Aorta (tissue), 5 donors: Measurements from ENCODE around the gene CCNL2. TPM values are rescaled to one million over a fixed set of nuclear protein-coding genes. Genes with fewer than 3 reads are reported as not detected.
"Not testable (repeated sequence)": the region's sequence is repeated elsewhere in the genome, so short reads cannot be mapped to it uniquely, and the experiment has no call there.

Source experiments
- ATAC-seq: fragments of 200-7000 bp; cut with Tn5 transposase; one replicate; pipeline ENCODE4 v1.9.1; 2022; ENCODE audit warnings: moderate library complexity; ENCODE audit not compliant: low FRiP score
- DNase-seq, 2 donors: peaks; one replicate each; pipeline ENCODE4 v3.0.0-alpha.2; 2020
- H3K27ac ChIP-seq, 2 donors: one replicate each; pipeline ENCODE4 v1.5.1; 2013; ENCODE audit warnings: low read length in 2 of 2, mild to moderate bottlenecking in 2 of 2, moderate library complexity in 2 of 2, control low read depth in 1 of 2, inconsistent platforms in 1 of 2, low read depth in 1 of 2
- H3K27me3 ChIP-seq, 2 donors: one replicate each; pipeline ENCODE4 v1.6.1; 2013; ENCODE audit warnings: control low read depth in 1 of 2, low read length in 1 of 2, mild to moderate bottlenecking in 1 of 2, moderate library complexity in 1 of 2; ENCODE audit not compliant: insufficient read depth in 2 of 2, control insufficient read depth in 1 of 2
- H3K36me3 ChIP-seq, 2 donors: one replicate each; pipeline ENCODE4 v1.6.1; 2013; ENCODE audit warnings: control low read depth in 1 of 2, low read length in 1 of 2, mild to moderate bottlenecking in 1 of 2; ENCODE audit not compliant: insufficient read depth in 2 of 2, control insufficient read depth in 1 of 2
- H3K4me1 ChIP-seq, 2 donors: one replicate each; pipeline ENCODE4 v1.6.1; 2013; ENCODE audit warnings: low read length in 2 of 2, control low read depth in 1 of 2, mild to moderate bottlenecking in 1 of 2, moderate library complexity in 1 of 2; ENCODE audit not compliant: insufficient read depth in 2 of 2, control insufficient read depth in 1 of 2
- H3K4me3 ChIP-seq, 2 donors: one replicate each; pipeline ENCODE4 v1.5.1; 2013; ENCODE audit warnings: low read length in 2 of 2, control low read depth in 1 of 2, mild to moderate bottlenecking in 1 of 2
- H3K9me3 ChIP-seq: one replicate; pipeline ENCODE4 v1.6.1; 2013; ENCODE audit warnings: mild to moderate bottlenecking, low read length; ENCODE audit not compliant: control insufficient read depth
- WGBS, 2 donors: extraction: QIAGEN DNeasy Blood & Tissue Kit; methylation state at CpG; one replicate each; pipeline ENCODE4 v1.1.7; 2013; 5-methylcytosine and 5-hydroxymethylcytosine counted together
- intact Hi-C, 2 donors: fragments of 100-400 bp; cut with DNase I; formaldehyde crosslinking; loops; one replicate each; pipeline versions ENCODE4 v1.14.2 to v1.15.0; 2022
- polyA plus RNA-seq, 2 donors: library from polyadenylated mRNA; stranded (reverse); fragments of 200-250 nt; gene quantifications; one replicate each; pipeline ENCODE4 v1.2.3, GENCODE V29; 2013
- total RNA-seq, 2 donors: library from RNA; stranded (reverse); fragmentation: NEBNext Ultra II Directional; extraction: Animal tissue kit (Norgen Biotek cat#: 25700); gene quantifications; one replicate each; pipeline ENCODE4 v1.2.1, GENCODE V29; 2021
- donor health status: healthy with polysubstance abuse.
- donor health status: Bipolar disorder and iron deficiency.
- donor health status: DM: no; HTN: no; CAD: no.
- donor health status: DM: no; HTN: no; CAD: no.
- donor health status: DM: yes; HTN: yes; CAD: no.

CCNL2 gene
- total and polyA plus RNA-seq, 4 donors = 34.6 to 409 (median 200) TPM

DNA sequence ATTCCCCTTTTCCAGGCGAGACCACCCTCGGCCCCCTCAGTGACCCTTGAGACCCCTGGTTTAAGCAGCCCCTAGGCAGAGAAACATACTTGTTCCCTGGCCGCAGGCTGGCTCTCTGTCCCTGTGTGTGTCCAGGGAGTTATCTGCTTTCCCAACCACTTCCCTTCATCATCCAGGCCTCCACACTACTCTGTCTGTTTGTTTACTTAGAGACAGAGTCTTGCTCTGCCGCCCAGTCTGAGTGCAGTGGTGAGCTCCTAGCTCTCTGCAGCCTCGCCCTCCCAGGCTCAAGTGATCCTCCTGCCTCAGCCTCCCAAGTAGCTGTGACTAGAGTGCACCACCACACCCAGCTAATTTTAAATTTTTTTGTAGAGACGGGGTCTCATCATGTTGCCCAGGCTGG lies 30.5 kb upstream of the CCNL2 start:
- Histone ChIP-seq H3K27me3 (no peaks in the 10 kb centered on the region), H3K9me3 (no peaks in the 10 kb centered on the region), H3K36me3 (no peaks in the 10 kb centered on the region), H3K4me3 (no peak overlapping the region), H3K27ac (no peak overlapping the region), H3K4me1 (no peaks in the 10 kb centered on the region)
- WGBS, 2 donors = 86 to 89% methylated on average over 6 of the region's 6 CpGs
- intact Hi-C loops = no loop called here
- no peak for ATAC-seq
- no peak for DNase-seq

DNA sequence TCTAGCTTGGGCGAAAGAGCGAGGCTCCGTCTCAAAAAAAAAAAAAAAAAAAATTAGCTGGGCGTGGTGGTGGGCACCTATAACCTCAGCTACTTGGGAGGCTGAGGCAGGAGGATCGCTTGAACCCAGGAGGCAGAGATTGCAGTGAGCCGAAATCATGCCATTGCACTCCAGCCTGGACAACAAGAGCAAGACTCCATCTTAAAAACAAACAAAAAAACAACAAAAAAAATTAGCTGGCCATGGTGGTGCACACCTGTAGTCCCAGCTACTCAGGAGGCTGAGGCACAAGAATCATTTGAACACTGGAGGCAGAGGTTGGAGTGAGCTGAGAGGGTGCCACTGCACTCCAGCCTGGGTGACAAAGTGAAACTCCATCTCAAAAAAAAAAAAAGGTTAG lies 29.8 kb upstream of the CCNL2 start:
- H3K36me3 ChIP-seq, H3K4me3 ChIP-seq, DNase-seq, H3K27ac ChIP-seq, H3K27me3 ChIP-seq, H3K9me3 ChIP-seq, H3K4me1 ChIP-seq, intact Hi-C loops, ATAC-seq: not testable (repeated sequence)
- WGBS, 2 donors = 95 to 97% methylated on average over 6 of the region's 6 CpGs

DNA sequence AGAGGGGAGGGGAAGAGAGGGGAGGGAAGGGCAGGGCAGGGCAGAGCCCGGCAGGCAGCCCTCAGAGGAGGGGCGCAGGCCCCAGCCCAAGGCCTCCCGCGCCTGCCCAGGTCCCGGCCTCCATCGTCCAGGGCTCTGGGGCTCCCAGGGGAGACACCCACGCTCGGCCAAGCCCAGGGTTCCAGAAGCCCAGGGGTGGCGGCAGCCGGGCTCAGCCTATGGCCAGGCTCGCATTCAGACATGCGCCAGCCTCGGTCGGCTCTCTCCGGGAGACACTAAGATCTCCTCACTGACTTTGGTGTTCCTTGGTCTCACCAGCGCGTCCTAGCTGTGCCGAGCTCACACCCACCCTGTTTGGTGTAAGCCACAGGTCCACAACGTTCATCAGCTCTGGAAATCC lies 29.0 kb upstream of the CCNL2 start:
- DNase-seq (peak in 1 of 2 donors; percentile 44), ATAC-seq (no peak)
- H3K9me3 ChIP-seq = no peaks in the 10 kb centered on the region
- H3K4me3 ChIP-seq = no peak overlapping the region
- no peaks in the 10 kb centered on the region for H3K27me3 ChIP-seq
- no peaks in the 10 kb centered on the region for H3K4me1 ChIP-seq
- intact Hi-C loops = no loop called here
- no peak overlapping the region for H3K27ac ChIP-seq
- WGBS, 2 donors = 82 to 87% methylated on average over 12 to 19 of the region's 19 CpGs
- no peaks in the 10 kb centered on the region for H3K36me3 ChIP-seq

DNA sequence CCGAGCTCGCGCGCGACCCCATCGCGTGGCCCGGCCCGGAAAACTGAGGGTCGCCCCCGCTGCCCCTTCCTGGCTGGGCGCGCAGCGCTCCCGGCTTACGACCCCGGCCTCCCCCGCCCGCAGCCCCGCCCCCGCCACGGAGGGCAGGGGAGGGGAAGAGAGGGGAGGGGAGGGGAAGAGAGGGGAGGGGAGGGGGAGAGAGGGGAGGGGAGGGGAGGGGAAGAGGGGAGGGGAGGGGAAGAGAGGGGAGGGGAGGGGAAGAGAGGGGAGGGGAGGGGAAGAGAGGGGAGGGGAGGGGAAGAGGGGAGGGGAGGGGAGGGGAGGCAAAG lies 28.6 kb upstream of the CCNL2 start:
- no peaks in the 10 kb centered on the region for H3K27me3 ChIP-seq
- H3K4me3 ChIP-seq = peak overlapping the region in 1 of 2 donors; percentile 22
- WGBS, 2 donors = 0 to 1% methylated on average over 13 to 22 of the region's 22 CpGs
- no peaks in the 10 kb centered on the region for H3K9me3 ChIP-seq
- H3K36me3 ChIP-seq = no peaks in the 10 kb centered on the region
- no peak overlapping the region for H3K27ac ChIP-seq
- intact Hi-C loops = no loop called here
- DNase-seq (no peak), ATAC-seq (no peak)
- H3K4me1 ChIP-seq = no peaks in the 10 kb centered on the region

DNA sequence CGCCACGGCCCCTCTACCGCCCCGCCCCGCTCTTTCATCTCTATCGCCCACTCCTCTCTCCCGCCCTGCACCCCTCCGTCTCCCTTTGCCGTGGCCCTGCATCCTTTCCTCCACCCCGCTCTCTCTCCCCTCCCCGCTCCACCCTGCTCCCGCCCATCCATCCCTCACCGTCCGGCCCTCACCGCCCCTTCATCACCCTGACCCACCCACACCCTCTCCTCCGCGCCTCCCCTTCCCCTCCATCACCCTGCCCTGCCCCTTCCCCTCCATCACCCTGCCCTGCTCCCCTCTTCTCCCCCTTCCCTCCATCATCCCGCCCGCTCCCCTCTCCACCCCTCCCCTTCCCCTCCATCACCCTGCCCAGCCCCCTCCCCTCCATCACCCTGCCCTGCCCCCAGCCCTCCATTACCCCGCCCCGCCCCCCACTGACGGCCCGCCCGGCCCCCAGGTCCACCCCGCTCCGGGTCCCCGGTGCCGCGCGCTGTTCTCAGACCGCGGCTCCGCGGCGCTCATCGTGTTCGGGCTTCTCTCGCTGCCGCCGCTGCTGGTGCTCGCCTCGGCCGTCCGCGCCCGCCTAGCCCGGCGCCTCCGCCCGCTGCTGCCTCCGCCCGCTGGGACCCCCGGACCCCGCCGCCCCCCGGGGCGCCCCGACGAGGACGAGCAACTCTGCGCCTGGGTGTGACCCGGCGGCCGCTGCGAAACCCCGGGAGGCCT lies 28.1 kb upstream of the CCNL2 start:
- Histone ChIP-seq H3K27ac (no peak overlapping the region), H3K36me3 (no peaks in the 10 kb centered on the region), H3K4me1 (no peaks in the 10 kb centered on the region), H3K9me3 (no peaks in the 10 kb centered on the region), H3K4me3 (peak overlapping the region in 1 of 2 donors; percentile 22), H3K27me3 (no peaks in the 10 kb centered on the region)
- WGBS, 2 donors = 7 to 8% methylated on average over 50 to 66 of the region's 66 CpGs
- intact Hi-C loops = no loop called here
- peak; percentile 11 for ATAC-seq
- peak; percentile 46 to 84 for DNase-seq

DNA sequence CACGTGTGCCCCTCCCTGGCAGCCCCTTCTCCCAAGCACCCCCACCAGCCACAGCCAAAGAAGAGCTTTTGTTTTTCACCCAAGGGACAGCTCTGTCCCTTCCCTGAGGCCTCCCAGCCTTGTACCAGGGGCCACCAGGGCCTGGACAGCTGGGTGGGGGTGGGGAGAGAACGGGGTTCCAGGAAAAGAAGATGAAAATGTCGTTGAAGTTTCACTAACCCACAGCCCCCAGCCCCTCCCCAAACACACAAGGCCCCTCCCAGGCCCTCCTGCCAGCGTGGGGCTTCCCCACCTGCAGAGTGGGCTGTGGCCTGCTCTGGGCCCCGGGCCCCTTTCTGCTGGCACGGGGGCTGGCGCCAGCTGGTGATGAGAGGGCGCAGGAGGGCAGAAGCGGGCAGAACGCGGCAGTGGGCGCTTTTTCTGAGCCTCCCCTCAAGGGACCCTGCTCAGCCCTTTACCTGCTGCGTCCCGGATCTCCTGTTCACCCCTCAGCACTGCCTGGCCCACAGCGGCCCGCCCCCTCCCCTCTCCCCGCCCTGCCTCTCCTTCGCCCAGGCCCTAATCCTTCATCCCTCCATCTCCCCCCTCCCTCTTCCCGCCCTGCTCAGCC lies 27.5 kb upstream of the CCNL2 start:
- H3K4me3 ChIP-seq = no peak overlapping the region
- H3K4me1 ChIP-seq = no peaks in the 10 kb centered on the region
- ATAC-seq (no peak), DNase-seq (no peak)
- WGBS, 2 donors = 24 to 42% methylated on average over 11 to 19 of the region's 19 CpGs
- H3K27me3 ChIP-seq = no peaks in the 10 kb centered on the region
- no peak overlapping the region for H3K27ac ChIP-seq
- no peaks in the 10 kb centered on the region for H3K36me3 ChIP-seq
- H3K9me3 ChIP-seq = no peaks in the 10 kb centered on the region
- intact Hi-C loops = no loop called here

DNA sequence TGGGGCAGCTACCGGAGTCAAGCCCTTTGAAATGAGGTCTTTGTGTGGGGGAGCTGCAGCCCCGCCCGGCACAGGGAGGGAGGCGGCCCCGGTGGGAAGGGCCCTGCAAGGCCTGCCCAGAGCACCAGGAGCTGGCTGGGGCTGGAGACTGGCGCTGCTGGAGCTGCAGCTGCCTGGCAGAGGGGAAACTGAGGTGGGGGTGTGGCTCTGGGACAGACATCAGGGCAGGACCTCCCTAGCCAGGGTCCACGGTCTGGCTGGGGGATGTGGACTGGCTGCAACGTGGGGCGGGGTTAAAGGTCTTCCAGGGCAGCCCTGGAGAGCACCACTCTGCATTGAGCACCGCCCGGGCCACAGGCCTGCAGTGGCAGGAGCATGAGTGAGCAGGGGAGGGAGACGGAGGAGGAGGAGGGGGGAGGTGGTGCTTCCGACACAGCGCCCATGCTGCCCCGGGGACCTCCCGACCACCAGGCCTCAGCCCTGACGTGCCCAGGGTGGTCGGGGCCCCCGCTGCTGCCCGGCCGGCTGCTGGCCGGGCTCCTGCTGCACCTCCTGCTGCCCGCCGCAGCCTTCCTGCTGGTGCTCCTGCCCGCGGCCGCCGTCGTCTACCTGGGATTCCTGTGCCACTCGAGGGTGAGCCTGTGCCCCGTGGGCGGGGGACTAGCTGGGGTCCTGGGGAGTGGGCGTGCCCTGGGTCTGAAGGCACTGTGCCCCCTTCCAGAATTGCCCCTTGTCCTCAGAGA lies 26.8 kb upstream of the CCNL2 start:
- H3K27me3 ChIP-seq = no peaks in the 10 kb centered on the region
- ATAC-seq = no peak
- peak; percentile 42 to 72 for DNase-seq
- H3K27ac ChIP-seq = no peak overlapping the region
- intact Hi-C loops = no loop called here
- no peaks in the 10 kb centered on the region for H3K36me3 ChIP-seq
- WGBS, 2 donors = 54 to 55% methylated on average over 29 to 33 of the region's 33 CpGs
- no peak overlapping the region for H3K4me3 ChIP-seq
- no peaks in the 10 kb centered on the region for H3K9me3 ChIP-seq
- no peaks in the 10 kb centered on the region for H3K4me1 ChIP-seq

DNA sequence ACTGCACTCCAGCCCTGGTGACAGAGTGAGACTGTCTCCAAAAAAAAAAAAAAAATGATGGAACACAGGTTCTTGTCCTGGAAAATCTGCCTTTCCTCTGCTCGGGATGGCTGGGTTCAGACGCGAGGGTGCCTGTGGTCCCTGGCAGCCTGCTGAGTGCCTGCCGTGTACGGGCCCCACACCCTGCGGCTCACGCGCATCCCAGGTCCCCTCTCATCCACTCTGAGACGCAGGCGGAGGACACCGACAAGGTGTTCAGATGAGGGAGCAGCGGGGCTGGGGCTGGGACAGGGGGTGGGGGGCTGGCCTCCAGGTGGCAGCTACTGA lies 26.3 kb upstream of the CCNL2 start:
- Histone ChIP-seq H3K27me3 (no peaks in the 10 kb centered on the region), H3K4me1 (no peaks in the 10 kb centered on the region), H3K27ac (no peak overlapping the region), H3K36me3 (no peaks in the 10 kb centered on the region), H3K9me3 (no peaks in the 10 kb centered on the region), H3K4me3 (no peak overlapping the region)
- intact Hi-C loops = no loop called here
- ATAC-seq (no peak), DNase-seq (no peak)
- 77 to 78% methylated on average over 12 of the region's 12 CpGs for WGBS, 2 donors

DNA sequence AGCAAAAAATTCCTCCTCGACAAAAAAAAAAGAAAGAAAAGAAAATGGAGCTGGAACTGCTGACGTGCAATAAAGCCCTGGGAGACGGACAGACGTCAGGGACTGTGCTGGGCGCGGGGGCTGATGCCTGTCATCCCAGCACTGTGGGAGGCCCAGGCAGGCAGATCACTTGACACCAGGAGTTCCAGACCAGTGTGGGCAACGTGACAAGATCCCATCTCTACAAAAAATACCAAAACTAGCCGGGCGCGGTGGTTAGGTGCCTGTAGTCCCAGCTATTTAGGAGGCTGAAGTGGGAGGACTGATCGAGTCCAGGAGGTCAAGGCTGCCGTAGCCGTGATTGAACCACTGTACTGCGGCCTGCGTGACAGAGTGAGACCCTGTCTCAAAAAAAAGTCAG lies 25.6 kb upstream of the CCNL2 start:
- DNase-seq (peak in 1 of 2 donors; percentile 37), ATAC-seq (no peak)
- Histone ChIP-seq H3K4me1 (no peaks in the 10 kb centered on the region), H3K27me3 (no peaks in the 10 kb centered on the region), H3K27ac (no peak overlapping the region), H3K9me3 (no peaks in the 10 kb centered on the region), H3K4me3 (no peak overlapping the region), H3K36me3 (no peaks in the 10 kb centered on the region)
- WGBS, 2 donors = 87 to 91% methylated on average over 15 of the region's 15 CpGs
- intact Hi-C loops = no loop called here
